HepG2 (cell line): ENCODE measurements around the gene SELENOW. TPM values are rescaled to one million over a fixed set of nuclear protein-coding genes. Genes with fewer than 3 reads are reported as not detected.

Experiments
- BHLHE40 ChIP-seq: IDR thresholded peaks from 2 replicates; pipeline ENCODE4 v1.6.1; 2011; ENCODE audit warnings: low read length, improper control_type of control experiment
- CBX2 ChIP-seq, 2 experiments: fragments of 200-600 bp in 1 of 2; sonication (generic); formaldehyde crosslinking in 1 of 2; IDR thresholded peaks; 2 replicates each; pipeline versions ENCODE4 v1.7.0 to v1.8.1; 2018 to 2022; ENCODE audit warnings: low read depth in 2 of 2, low read length in 1 of 2, mild to moderate bottlenecking in 1 of 2, missing genetic modification reagents in 1 of 2
- DZIP1 ChIP-seq: sonication (generic); formaldehyde crosslinking; IDR thresholded peaks from 2 replicates; pipeline ENCODE4 v1.5.0; 2020; ENCODE audit warnings: mild to moderate bottlenecking, missing genetic modification reagents
- MAF1 ChIP-seq: sonication (generic); formaldehyde crosslinking; IDR thresholded peaks from 2 replicates; pipeline ENCODE4 v1.5.0; 2020; ENCODE audit warnings: missing genetic modification reagents, borderline replicate concordance
- MED1 ChIP-seq: sonication (generic); formaldehyde crosslinking; IDR thresholded peaks from 2 replicates; pipeline ENCODE4 v1.4.0; 2020; ENCODE audit warnings: missing genetic modification reagents
- MTA1 ChIP-seq: sonication (generic); formaldehyde crosslinking; IDR thresholded peaks from 2 replicates; pipeline ENCODE4 v1.4.0; 2020; ENCODE audit warnings: missing genetic modification reagents, mild to moderate bottlenecking, borderline replicate concordance
- MTERF4 ChIP-seq: sonication (generic); formaldehyde crosslinking; IDR thresholded peaks from 2 replicates; pipeline ENCODE4 v1.8.0; 2023; ENCODE audit warnings: mild to moderate bottlenecking, missing genetic modification reagents
- PAX8 ChIP-seq: sonication (generic); formaldehyde crosslinking; IDR thresholded peaks from 2 replicates; pipeline ENCODE4 v1.8.0; 2022; ENCODE audit warnings: mild to moderate bottlenecking, missing genetic modification reagents, borderline replicate concordance
- SRF ChIP-seq: IDR thresholded peaks from 2 replicates; pipeline ENCODE4 v1.6.1; 2011; ENCODE audit warnings: mild to moderate bottlenecking, low read depth, low read length, moderate library complexity
- TARDBP ChIP-seq: sonication (generic); formaldehyde crosslinking; IDR thresholded peaks from 2 replicates; pipeline ENCODE4 v1.8.0; 2022; ENCODE audit warnings: mild to moderate bottlenecking, missing genetic modification reagents
- ZNF557 ChIP-seq: sonication (generic); formaldehyde crosslinking; IDR thresholded peaks from 2 replicates; pipeline ENCODE4 v1.4.0; 2020; ENCODE audit warnings: missing genetic modification reagents
- ZNF672 ChIP-seq: sonication (generic); formaldehyde crosslinking; IDR thresholded peaks from 2 replicates; pipeline ENCODE4 v1.8.1; 2022; ENCODE audit warnings: missing genetic modification reagents
- ZNF766 ChIP-seq: sonication (generic); formaldehyde crosslinking; IDR thresholded peaks from 2 replicates; pipeline ENCODE4 v1.5.0; 2020; ENCODE audit warnings: missing genetic modification reagents, borderline replicate concordance
- polyA plus RNA-seq, 8 experiments: library from polyadenylated mRNA; depleted of rRNA in 3 of 8; stranded (reverse) in 7 of 8; unstranded in 1 of 8; fragments of >200 nt; fragmentation: Illumina TruSeq in 4 of 8; extraction: Trizol in 4 of 8; gene quantifications; 2 replicates each; pipeline versions ENCODE4 v1.2.1 to v1.2.3, GENCODE V29; 2011 to 2016; ENCODE audit warnings: low read depth in 4 of 8, missing spikeins in 1 of 8, mixed read lengths in 1 of 8; ENCODE audit not compliant: insufficient read depth in 1 of 8
- total RNA-seq, 5 experiments: library from RNA; depleted of rRNA; stranded (reverse); fragments of >200 nt; fragmentation: Illumina TruSeq; extraction: Trizol; gene quantifications; 2 replicates each; pipeline ENCODE4 v1.2.3, GENCODE V29; 2016; ENCODE audit warnings: low read depth in 1 of 5
- TF ChIP-seq, protein P1 (sequence below): sonication (generic); formaldehyde crosslinking; IDR thresholded peaks from 2 replicates; pipeline ENCODE4; 2020; ENCODE audit warnings: missing genetic modification reagents, mild to moderate bottlenecking, borderline replicate concordance
- TF ChIP-seq, protein P2 (sequence below): sonication (generic); formaldehyde crosslinking; IDR thresholded peaks from 2 replicates; pipeline ENCODE4 v1.4.0; 2020; ENCODE audit warnings: missing genetic modification reagents; ENCODE audit errors: not compliant biosample characterization
- TF ChIP-seq, protein P3 (sequence below): sonication (generic); formaldehyde crosslinking; IDR thresholded peaks from 2 replicates; pipeline ENCODE4 v1.5.1; 2020; ENCODE audit warnings: mild to moderate bottlenecking, missing genetic modification reagents, moderate library complexity
- TF ChIP-seq, protein P4 (sequence below): IDR thresholded peaks from 2 replicates; pipeline ENCODE4 v1.6.1; 2012; ENCODE audit warnings: inconsistent platforms

Gene SELENOW
- total and polyA plus RNA-seq, 2 of the 13 experiments (the other 11 are each of a cell fraction or from before 2014, with no cell fraction given) = 50.3 to 64.7 TPM

DNA sequence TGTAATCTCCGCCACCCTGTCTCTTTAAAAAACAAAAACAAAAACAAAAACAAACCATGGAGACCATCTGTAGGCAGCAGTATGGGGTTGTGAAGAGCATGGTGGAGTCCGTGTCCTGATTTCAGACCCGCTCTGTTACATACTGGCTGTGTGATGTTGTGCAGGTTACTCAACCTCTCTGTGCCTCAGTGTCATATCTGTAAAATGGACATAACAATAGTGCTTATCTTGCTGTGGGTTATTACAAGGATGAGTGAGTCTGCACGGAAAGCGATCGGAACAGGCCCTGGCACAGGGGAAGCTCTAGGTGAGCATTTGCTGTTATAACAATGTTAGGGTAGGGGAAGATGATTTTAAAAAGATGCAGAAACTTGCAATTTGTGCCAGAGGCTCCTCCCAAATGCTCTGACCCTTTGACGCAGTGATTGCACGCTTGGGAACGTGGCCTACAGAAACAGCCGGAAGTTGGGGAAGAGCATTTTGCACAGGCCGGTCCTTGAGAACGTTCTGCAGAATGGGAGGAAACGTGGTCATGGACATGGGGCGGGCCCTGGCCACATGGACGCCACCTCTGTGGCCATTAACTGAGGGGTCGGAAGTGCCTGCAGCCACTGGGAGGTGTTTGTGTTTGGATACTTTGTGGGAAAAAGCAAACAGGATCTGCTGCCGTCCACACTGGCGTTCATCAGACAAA lies 15.7 kb upstream of the SELENOW start (continued):
- no peak for TF ChIP-seq MTA1 (CRISPR knock-in tag)
- TF ChIP-seq, protein P1, sequence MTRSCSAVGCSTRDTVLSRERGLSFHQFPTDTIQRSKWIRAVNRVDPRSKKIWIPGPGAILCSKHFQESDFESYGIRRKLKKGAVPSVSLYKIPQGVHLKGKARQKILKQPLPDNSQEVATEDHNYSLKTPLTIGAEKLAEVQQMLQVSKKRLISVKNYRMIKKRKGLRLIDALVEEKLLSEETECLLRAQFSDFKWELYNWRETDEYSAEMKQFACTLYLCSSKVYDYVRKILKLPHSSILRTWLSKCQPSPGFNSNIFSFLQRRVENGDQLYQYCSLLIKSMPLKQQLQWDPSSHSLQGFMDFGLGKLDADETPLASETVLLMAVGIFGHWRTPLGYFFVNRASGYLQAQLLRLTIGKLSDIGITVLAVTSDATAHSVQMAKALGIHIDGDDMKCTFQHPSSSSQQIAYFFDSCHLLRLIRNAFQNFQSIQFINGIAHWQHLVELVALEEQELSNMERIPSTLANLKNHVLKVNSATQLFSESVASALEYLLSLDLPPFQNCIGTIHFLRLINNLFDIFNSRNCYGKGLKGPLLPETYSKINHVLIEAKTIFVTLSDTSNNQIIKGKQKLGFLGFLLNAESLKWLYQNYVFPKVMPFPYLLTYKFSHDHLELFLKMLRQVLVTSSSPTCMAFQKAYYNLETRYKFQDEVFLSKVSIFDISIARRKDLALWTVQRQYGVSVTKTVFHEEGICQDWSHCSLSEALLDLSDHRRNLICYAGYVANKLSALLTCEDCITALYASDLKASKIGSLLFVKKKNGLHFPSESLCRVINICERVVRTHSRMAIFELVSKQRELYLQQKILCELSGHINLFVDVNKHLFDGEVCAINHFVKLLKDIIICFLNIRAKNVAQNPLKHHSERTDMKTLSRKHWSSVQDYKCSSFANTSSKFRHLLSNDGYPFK = no peak
- no peak for TF ChIP-seq ZNF672
- TF ChIP-seq CBX2 (IDR thresholded peaks at IDR 0.05; ENCODE audit: low read depth, low read length) = no peak
- TF ChIP-seq CBX2 (CRISPR knock-in tag; IDR thresholded peaks at IDR 0.05; ENCODE audit: low read depth) = no peak
- no peak for TF ChIP-seq PAX8 (CRISPR knock-in tag)
- TF ChIP-seq TARDBP (CRISPR knock-in tag) = no peak
- TF ChIP-seq ZNF557 (CRISPR knock-in tag) = no peak
- TF ChIP-seq BHLHE40 = no peak
- TF ChIP-seq, protein P2, sequence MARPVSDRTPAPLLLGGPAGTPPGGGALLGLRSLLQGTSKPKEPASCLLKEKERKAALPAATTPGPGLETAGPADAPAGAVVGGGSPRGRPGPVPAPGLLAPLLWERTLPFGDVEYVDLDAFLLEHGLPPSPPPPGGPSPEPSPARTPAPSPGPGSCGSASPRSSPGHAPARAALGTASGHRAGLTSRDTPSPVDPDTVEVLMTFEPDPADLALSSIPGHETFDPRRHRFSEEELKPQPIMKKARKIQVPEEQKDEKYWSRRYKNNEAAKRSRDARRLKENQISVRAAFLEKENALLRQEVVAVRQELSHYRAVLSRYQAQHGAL = no peak
- no peak for TF ChIP-seq SRF
- no peak for TF ChIP-seq MAF1 (CRISPR knock-in tag)
- no peak for TF ChIP-seq MED1 (CRISPR knock-in tag)
- no peak for TF ChIP-seq ZNF766
- TF ChIP-seq, protein P3, sequence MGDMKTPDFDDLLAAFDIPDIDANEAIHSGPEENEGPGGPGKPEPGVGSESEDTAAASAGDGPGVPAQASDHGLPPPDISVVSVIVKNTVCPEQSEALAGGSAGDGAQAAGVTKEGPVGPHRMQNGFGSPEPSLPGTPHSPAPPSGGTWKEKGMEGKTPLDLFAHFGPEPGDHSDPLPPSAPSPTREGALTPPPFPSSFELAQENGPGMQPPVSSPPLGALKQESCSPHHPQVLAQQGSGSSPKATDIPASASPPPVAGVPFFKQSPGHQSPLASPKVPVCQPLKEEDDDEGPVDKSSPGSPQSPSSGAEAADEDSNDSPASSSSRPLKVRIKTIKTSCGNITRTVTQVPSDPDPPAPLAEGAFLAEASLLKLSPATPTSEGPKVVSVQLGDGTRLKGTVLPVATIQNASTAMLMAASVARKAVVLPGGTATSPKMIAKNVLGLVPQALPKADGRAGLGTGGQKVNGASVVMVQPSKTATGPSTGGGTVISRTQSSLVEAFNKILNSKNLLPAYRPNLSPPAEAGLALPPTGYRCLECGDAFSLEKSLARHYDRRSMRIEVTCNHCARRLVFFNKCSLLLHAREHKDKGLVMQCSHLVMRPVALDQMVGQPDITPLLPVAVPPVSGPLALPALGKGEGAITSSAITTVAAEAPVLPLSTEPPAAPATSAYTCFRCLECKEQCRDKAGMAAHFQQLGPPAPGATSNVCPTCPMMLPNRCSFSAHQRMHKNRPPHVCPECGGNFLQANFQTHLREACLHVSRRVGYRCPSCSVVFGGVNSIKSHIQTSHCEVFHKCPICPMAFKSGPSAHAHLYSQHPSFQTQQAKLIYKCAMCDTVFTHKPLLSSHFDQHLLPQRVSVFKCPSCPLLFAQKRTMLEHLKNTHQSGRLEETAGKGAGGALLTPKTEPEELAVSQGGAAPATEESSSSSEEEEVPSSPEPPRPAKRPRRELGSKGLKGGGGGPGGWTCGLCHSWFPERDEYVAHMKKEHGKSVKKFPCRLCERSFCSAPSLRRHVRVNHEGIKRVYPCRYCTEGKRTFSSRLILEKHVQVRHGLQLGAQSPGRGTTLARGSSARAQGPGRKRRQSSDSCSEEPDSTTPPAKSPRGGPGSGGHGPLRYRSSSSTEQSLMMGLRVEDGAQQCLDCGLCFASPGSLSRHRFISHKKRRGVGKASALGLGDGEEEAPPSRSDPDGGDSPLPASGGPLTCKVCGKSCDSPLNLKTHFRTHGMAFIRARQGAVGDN (CRISPR knock-in tag) = no peak
- TF ChIP-seq, protein P4, sequence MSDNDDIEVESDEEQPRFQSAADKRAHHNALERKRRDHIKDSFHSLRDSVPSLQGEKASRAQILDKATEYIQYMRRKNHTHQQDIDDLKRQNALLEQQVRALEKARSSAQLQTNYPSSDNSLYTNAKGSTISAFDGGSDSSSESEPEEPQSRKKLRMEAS = 0 out of 2 replicates have a peak, but pooled peaks have one; percentile 15
- TF ChIP-seq MTERF4 (CRISPR knock-in tag) = no peak
- no peak for TF ChIP-seq DZIP1 (CRISPR knock-in tag)
